OCI-LY7 (cell line): ENCODE results near the gene SLC10A3.

Source experiments
- CTCF ChIP-seq: fragments of 200-600 bp; sonication (generic); conservative IDR thresholded peaks from 2 replicates; pipeline ENCODE4 v1.5.1; 2014; ENCODE audit warnings: mild to moderate bottlenecking, antibody characterized with exemption, low read length, moderate library complexity, mixed read lengths
- EZH2phosphoT487 ChIP-seq: fragments of 200-600 bp; sonication (generic); IDR thresholded peaks from 2 replicates; pipeline ENCODE4 v1.6.1; 2018; ENCODE audit warnings: low read depth, borderline replicate concordance, mild to moderate bottlenecking, mixed run types, antibody characterized with exemption, low read length, moderate library complexity, mixed read lengths

GRCh38 chrX:154486396-154487207, 3.8 kb downstream of the SLC10A3 start, which contains the start of gene UBL4A:
- TF ChIP-seq CTCF (no peak), EZH2phosphoT487 (no peak)
